GF-D8 (cell line): ENCODE data around the gene BPIFB2.

Experiments used
- DNase-seq: peaks from one replicate; lab custom pipeline; 2025; lab: John Stamatoyannopoulos, UW

The BPIFB2 gene

GRCh38 chr20:33022694-33023438, 15.4 kb downstream of the BPIFB2 start:
- DNase-seq = no peak

GRCh38 chr20:33023439-33024242, 16.1 kb downstream of the BPIFB2 start:
- no peak for DNase-seq

- DNase-seq = no peak
Observed at GRCh38 chr20:33024243-33024560, 16.7 kb downstream of the BPIFB2 start.

- DNase-seq = no peak
Observed at GRCh38 chr20:33024609-33025317, 17.3 kb downstream of the BPIFB2 start.

- DNase-seq = no peak
Observed at GRCh38 chr20:33025318-33025876, 17.9 kb downstream of the BPIFB2 start.

- no peak for DNase-seq
Observed at GRCh38 chr20:33026072-33026778, 18.7 kb downstream of the BPIFB2 start.

- no peak for DNase-seq
Observed at GRCh38 chr20:33026779-33027759, 19.6 kb downstream of the BPIFB2 start.

GRCh38 chr20:33027769-33028751, 20.6 kb downstream of the BPIFB2 start:
- no peak for DNase-seq

GRCh38 chr20:33028875-33029274, 21.4 kb downstream of the BPIFB2 start:
- DNase-seq = no peak

- no peak for DNase-seq
Observed at GRCh38 chr20:33030076-33030475, 22.6 kb downstream of the BPIFB2 start.

GRCh38 chr20:33030569-33030968, 23.1 kb downstream of the BPIFB2 start:
- DNase-seq = no peak

- DNase-seq = no peak
Observed at GRCh38 chr20:33031531-33031930, 24.0 kb downstream of the BPIFB2 start, which contains the start of gene BPIFB6. Gene BPIFB6, plus strand, starts transcription at chr20:33031648. Its CDS starts 0 bp downstream, at chr20:33031648.

GRCh38 chr20:33032555-33032954, 25.1 kb downstream of the BPIFB2 start:
- DNase-seq = no peak

GRCh38 chr20:33033381-33033780, 25.9 kb downstream of the BPIFB2 start:
- DNase-seq = no peak

- no peak for DNase-seq
Observed at GRCh38 chr20:33034115-33034514, 26.6 kb downstream of the BPIFB2 start.

GRCh38 chr20:33034901-33035492, 27.5 kb downstream of the BPIFB2 start:
- DNase-seq = no peak

GRCh38 chr20:33037456-33037855, 30.0 kb downstream of the BPIFB2 start:
- DNase-seq = no peak

GRCh38 chr20:33038243-33038642, 30.7 kb downstream of the BPIFB2 start:
- DNase-seq = no peak

GRCh38 chr20:33042430-33042829, 34.9 kb downstream of the BPIFB2 start:
- DNase-seq = no peak
